Measurements from ENCODE around the gene JAM3. TPM values are rescaled to one million over a fixed set of nuclear protein-coding genes. Genes with fewer than 3 reads are reported as not detected.
A peak's percentile ranks its signal among the peaks of the same experiment; 100 is the strongest.

The JAM3 gene
- total RNA-seq, 2 donors from 2014 or later, result 21.3 to 157 TPM

- peak overlapping the region; percentile 77 to 82 for H3K27ac ChIP-seq
- no peaks in the 10 kb centered on the region for H3K4me1 ChIP-seq (replicated peaks)
- no peaks in the 10 kb centered on the region for H3K36me3 ChIP-seq
- WGBS, result 15% methylated on average over 32 of the region's 41 CpGs
- TF ChIP-seq POLR2A (IDR thresholded peaks at IDR 0.05), result no peak
- TF ChIP-seq CTCF (IDR thresholded peaks at IDR 0.05), result no peak
- intact Hi-C loops (cut with DNase I), result loop anchor here (5.0 kb wide), 1 partner anchor 53 kb away; no protein-coding TSS in a partner anchor
- H3K4me3 ChIP-seq, result peak overlapping the region; percentile 63 to 65
- DNase-seq (ENCODE audit: low spot score), result no peak
- H3K27me3 ChIP-seq (replicated peaks; ENCODE audit: insufficient read depth), result no peaks in the 10 kb centered on the region
- no peaks in the 10 kb centered on the region for H3K9me3 ChIP-seq
Measured at GRCh38 chr11:134069426-134070341, 812 bp downstream of the JAM3 start.

- WGBS, result 64% methylated on average over 6 of the region's 6 CpGs
- H3K36me3 ChIP-seq, result no peaks in the 10 kb centered on the region
- no peak overlapping the region for H3K4me3 ChIP-seq
- intact Hi-C loops (cut with DNase I), result no loop called here
- no peaks in the 10 kb centered on the region for H3K9me3 ChIP-seq
- DNase-seq (ENCODE audit: low spot score), result no peak
- peak overlapping the region in 1 of 2 donors; percentile 77 for H3K27ac ChIP-seq
- TF ChIP-seq POLR2AphosphoS5 (IDR thresholded peaks at IDR 0.05) (no peak), CTCF (IDR thresholded peaks at IDR 0.05) (no peak)
- H3K4me1 ChIP-seq (replicated peaks), result no peaks in the 10 kb centered on the region
- no peaks in the 10 kb centered on the region for H3K27me3 ChIP-seq (replicated peaks; ENCODE audit: insufficient read depth)
Measured at GRCh38 chr11:134070342-134070845, 1.5 kb downstream of the JAM3 start.

GRCh38 chr11:134071306-134071705, 2.4 kb downstream of the JAM3 start:
- no peak overlapping the region for H3K27ac ChIP-seq
- 63% methylated on average over 3 of the region's 3 CpGs for whole genome bisulfite sequencing
- intact Hi-C loops (cut with DNase I), result no loop called here
- no peaks in the 10 kb centered on the region for H3K4me1 ChIP-seq (replicated peaks)
- no peak overlapping the region for H3K4me3 ChIP-seq
- no peaks in the 10 kb centered on the region for H3K27me3 ChIP-seq (replicated peaks; ENCODE audit: insufficient read depth)
- H3K9me3 ChIP-seq, result no peaks in the 10 kb centered on the region
- TF ChIP-seq CTCF (IDR thresholded peaks at IDR 0.05), result no peak
- no peak for TF ChIP-seq POLR2AphosphoS5 (IDR thresholded peaks at IDR 0.05)
- TF ChIP-seq POLR2A (IDR thresholded peaks at IDR 0.05), result no peak
- H3K36me3 ChIP-seq, result no peaks in the 10 kb centered on the region
- no peak for DNase-seq (ENCODE audit: low spot score)

GRCh38 chr11:134071766-134072402, 3.0 kb downstream of the JAM3 start:
- intact Hi-C loops (cut with DNase I), result no loop called here
- TF ChIP-seq POLR2A (IDR thresholded peaks at IDR 0.05) (no peak), CTCF (IDR thresholded peaks at IDR 0.05) (no peak), POLR2AphosphoS5 (IDR thresholded peaks at IDR 0.05) (no peak)
- Histone ChIP-seq H3K9me3 (no peaks in the 10 kb centered on the region), H3K27ac (no peak overlapping the region), H3K4me3 (no peak overlapping the region), H3K36me3 (no peaks in the 10 kb centered on the region), H3K27me3 (replicated peaks; ENCODE audit: insufficient read depth) (no peaks in the 10 kb centered on the region), H3K4me1 (replicated peaks) (no peaks in the 10 kb centered on the region)
- 92% methylated on average over 3 of the region's 3 CpGs for WGBS
- no peak for DNase-seq (ENCODE audit: low spot score)

All from prostate gland (tissue), 2 donors.